PC-9 (cell line): ENCODE measurements around the gene PROSER2. TPM values are rescaled to one million over a fixed set of nuclear protein-coding genes. Genes with fewer than 3 reads are reported as not detected.

ENCODE experiments used
- Bru-seq: library from RNA; stranded (reverse); fragments of 400-500 nt; gene quantifications from one replicate; lab custom pipeline; 2021; lab: Mats Ljungman, UMichigan
- BruChase-seq, 2 experiments: library from RNA; stranded (reverse); fragments of 400-500 nt; gene quantifications; one replicate each; lab custom pipeline; 2021; lab: Mats Ljungman, UMichigan
- BruUV-seq: library from RNA; stranded (reverse); fragments of 400-500 nt; replicated peaks from 2 replicates; lab custom pipeline; 2021; lab: Mats Ljungman, UMichigan
- CTCF ChIA-PET: fragments of 300-600 bp; sonication (Branson Sonifier 250); formaldehyde crosslinking; loops from one replicate; lab custom pipeline; 2022; ENCODE audit warnings: antibody characterized with exemption; lab: Charles Lee
- POLR2A ChIA-PET: fragments of 300-600 bp; sonication (Branson Sonifier 250); formaldehyde crosslinking; loops from one replicate; lab custom pipeline; 2022; ENCODE audit warnings: antibody characterized with exemption; ENCODE audit not compliant: unreplicated experiment; lab: Charles Lee
- DNase-seq, 2 experiments: peaks; one replicate each; pipeline versions ENCODE4 v3.0.0 to v3.0.0-alpha.2; 2015 to 2022; ENCODE audit warnings: mixed read lengths in 1 of 2
- H2AFZ ChIP-seq: fragments of 200-600 bp; sonication (generic); 2 replicates; pipeline ENCODE4 v1.8.1; 2017; ENCODE audit warnings: antibody characterized with exemption
- H3F3A ChIP-seq: fragments of 200-600 bp; sonication (generic); 2 replicates; pipeline ENCODE4 v1.8.1; 2017; ENCODE audit warnings: antibody characterized with exemption, mild to moderate bottlenecking, low read depth; ENCODE audit not compliant: insufficient read depth
- H3K27ac ChIP-seq: fragments of 200-600 bp; sonication (generic); 2 replicates; pipeline ENCODE4 v1.6.1; 2016; ENCODE audit warnings: mixed run types
- H3K27me3 ChIP-seq: fragments of 200-600 bp; sonication (generic); 2 replicates; pipeline ENCODE4 v1.6.1; 2016; ENCODE audit warnings: low read depth, mixed run types; ENCODE audit not compliant: insufficient read depth
- H3K36me3 ChIP-seq: fragments of 200-600 bp; sonication (generic); 2 replicates; pipeline ENCODE4 v1.6.1; 2016; ENCODE audit warnings: low read depth, mixed run types
- H3K4me1 ChIP-seq: fragments of 200-600 bp; sonication (generic); replicated peaks from 2 replicates; pipeline ENCODE4 v1.6.1; 2016; ENCODE audit warnings: mixed run types; ENCODE audit not compliant: insufficient read depth
- H3K4me2 ChIP-seq: fragments of 200-600 bp; sonication (generic); 2 replicates; pipeline ENCODE4 v1.6.1; 2017; ENCODE audit warnings: mixed run types
- H3K4me3 ChIP-seq: fragments of 200-600 bp; sonication (generic); 2 replicates; pipeline ENCODE4 v1.6.1; 2016; ENCODE audit warnings: mixed run types
- H3K79me2 ChIP-seq: fragments of 200-600 bp; sonication (generic); 2 replicates; pipeline ENCODE4 v1.6.1; 2017; ENCODE audit warnings: low read depth, mixed run types
- H3K9me2 ChIP-seq: fragments of 200-600 bp; sonication (generic); 2 replicates; pipeline ENCODE4 v1.8.1; 2017; ENCODE audit warnings: mild to moderate bottlenecking; ENCODE audit not compliant: insufficient read depth
- H3K9me3 ChIP-seq: fragments of 200-600 bp; sonication (generic); 2 replicates; pipeline ENCODE4 v1.8.1; 2016; ENCODE audit warnings: low read depth; ENCODE audit not compliant: insufficient read depth
- H4K20me1 ChIP-seq: fragments of 200-600 bp; sonication (generic); 2 replicates; pipeline ENCODE4 v1.8.1; 2017; ENCODE audit not compliant: insufficient read depth
- CTCF ChIP-seq: fragments of 200-600 bp; sonication (generic); conservative IDR thresholded peaks from 2 replicates; pipeline ENCODE4 v1.6.1; 2017; ENCODE audit warnings: mixed run types, antibody characterized with exemption, mild to moderate bottlenecking, moderate library complexity
- EZH2 ChIP-seq: fragments of 200-600 bp; sonication (generic); IDR thresholded peaks from 2 replicates; pipeline ENCODE4 v1.8.0; 2017; ENCODE audit warnings: antibody characterized with exemption, low read depth
- intact Hi-C: fragments of 100-400 bp; cut with micrococcal nuclease; formaldehyde crosslinking; loops from one replicate; pipeline ENCODE4 v1.10.0; 2022; ENCODE audit not compliant: unreplicated experiment
- long read RNA-seq: library from polyadenylated mRNA; stranded (forward); transcript quantifications from one replicate; pipeline ENCODE4 v2.0.0, GENCODE V29; 2022
- total RNA-seq: library from RNA; stranded (reverse); gene quantifications from 2 replicates; pipeline ENCODE4 v1.2.3, GENCODE V29; 2021

Gene PROSER2, protein sequence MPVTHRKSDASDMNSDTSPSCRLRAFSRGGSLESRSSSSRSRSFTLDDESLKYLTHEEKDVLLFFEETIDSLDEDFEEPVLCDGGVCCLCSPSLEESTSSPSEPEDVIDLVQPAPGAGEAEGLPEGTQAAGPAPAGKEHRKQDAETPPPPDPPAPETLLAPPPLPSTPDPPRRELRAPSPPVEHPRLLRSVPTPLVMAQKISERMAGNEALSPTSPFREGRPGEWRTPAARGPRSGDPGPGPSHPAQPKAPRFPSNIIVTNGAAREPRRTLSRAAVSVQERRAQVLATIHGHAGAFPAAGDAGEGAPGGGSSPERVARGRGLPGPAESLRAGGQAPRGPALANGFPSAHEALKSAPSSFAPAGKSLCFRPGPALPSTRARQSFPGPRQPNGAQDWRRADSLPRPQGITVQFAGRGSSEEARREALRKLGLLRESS
- 66.6 and 87.5 TPM in 2 replicates for total RNA-seq
- percentile 95 among the genes with signal in this experiment for Bru-seq, nascent RNA
- percentile 88 among the genes with signal in this experiment for BruChase-seq, experiment 1, labeled RNA remaining after a 2-hour chase
- BruChase-seq, experiment 2, labeled RNA remaining after a 6-hour chase = percentile 76 among the genes with signal in this experiment
- long read RNA-seq, transcript PROSER2-202 (1 exons, 1,232 nt) = minor isoform, 7 of 112 reads
- long read RNA-seq, transcript PROSER2-201 (4 exons, 3,333 nt) = major isoform, 86 of 112 reads
- long read RNA-seq, partial matches to known transcripts = 3 of 112 reads
- long read RNA-seq, other reads (novel, unspliced or antisense) = 15 of 112 reads

GRCh38 chr10:11823122-11823988 is at the start of gene PROSER2:
Gene PROSER2, plus strand, starts transcription at chr10:11823356. Its CDS starts 28,722 bp downstream, at chr10:11852078.
- no peaks in the 10 kb centered on the region for H3K27me3 ChIP-seq
- peak within 1 kb of the TSS; percentile 73 for H3K27ac ChIP-seq
- H3K79me2 ChIP-seq = peaks cover 56% of the 10 kb centered on the region
- intact Hi-C loops = loop anchor here (10.0 kb wide), 1 partner anchor 209 kb away; the partner anchor contains the start of gene USP6NL
- H4K20me1 ChIP-seq = peaks cover 22% of the 10 kb centered on the region; the same call in 1 of the 2 replicates
- H3K4me2 ChIP-seq = peak within 1 kb of the TSS; percentile 98
- ChIA-PET CTCF (interaction anchor here (0.6 to 0.9 kb wide), 2 partner anchors 164 to 951 kb away, joined by 3 to 6 read pairs; no protein-coding TSS in a partner anchor), POLR2A (no interaction called here)
- 0 out of 2 replicates have a peak, but pooled peaks cover 6% of the 10 kb centered on the region for H3K36me3 ChIP-seq
- peaks cover 21% of the 10 kb centered on the region for H3F3A ChIP-seq
- H3K4me3 ChIP-seq = peak within 1 kb of the TSS; percentile 92
- TF ChIP-seq EZH2 (no peak), CTCF (no peak)
- peak in 1 of 2 experiments; percentile 70 for DNase-seq
- no TSS peak for BruUV-seq
- peak within 1 kb of the TSS; percentile 75 for H2AFZ ChIP-seq
- H3K9me3 ChIP-seq = no peaks in the 10 kb centered on the region
- H3K9me2 ChIP-seq = no peaks in the 10 kb centered on the region
- H3K4me1 ChIP-seq = peaks cover 65% of the 10 kb centered on the region

GRCh38 chr10:11773761-11774441 is 49.3 kb upstream of the PROSER2 start:
- TF ChIP-seq EZH2 (no peak), CTCF (no peak)
- no peaks in the 10 kb centered on the region for H3K9me3 ChIP-seq
- no peaks in the 10 kb centered on the region for H3K9me2 ChIP-seq
- POLR2A ChIA-PET = interaction anchor here (0.6 to 0.7 kb wide), 2 partner anchors 101 to 565 kb away, joined by 4 read pairs; no protein-coding TSS in a partner anchor
- intact Hi-C loops = no loop called here
- no peaks in the 10 kb centered on the region for H4K20me1 ChIP-seq
- BruUV-seq = no TSS peak
- H3K27ac ChIP-seq = no peak overlapping the region
- DNase-seq = no peak
- H3K4me3 ChIP-seq = no peak overlapping the region
- no peaks in the 10 kb centered on the region for H3K36me3 ChIP-seq
- no peak overlapping the region for H2AFZ ChIP-seq
- H3K79me2 ChIP-seq = no peaks in the 10 kb centered on the region
- no peaks in the 10 kb centered on the region for H3F3A ChIP-seq
- H3K27me3 ChIP-seq = no peaks in the 10 kb centered on the region
- no peak overlapping the region for H3K4me2 ChIP-seq
- CTCF ChIA-PET = no interaction called here
- peaks cover 10% of the 10 kb centered on the region; the same call in 1 of the 2 replicates for H3K4me1 ChIP-seq
